OCI-LY3 (cell line): ENCODE results near the gene PNPLA2.

Source experiments
- EZH2phosphoT487 ChIP-seq: fragments of 200-600 bp; shearing (Covaris generic); IDR thresholded peaks from 2 replicates; pipeline ENCODE4 v1.6.1; 2018; ENCODE audit warnings: antibody characterized with exemption, mixed run types, low read depth
- TF ChIP-seq, protein P1 (sequence below): fragments of 200-600, 300-600 bp; sonication (generic); IDR thresholded peaks from 2 replicates; pipeline ENCODE4 v1.5.1; 2014; ENCODE audit warnings: antibody characterized with exemption, low read length, low read depth

- TF ChIP-seq, protein P1, sequence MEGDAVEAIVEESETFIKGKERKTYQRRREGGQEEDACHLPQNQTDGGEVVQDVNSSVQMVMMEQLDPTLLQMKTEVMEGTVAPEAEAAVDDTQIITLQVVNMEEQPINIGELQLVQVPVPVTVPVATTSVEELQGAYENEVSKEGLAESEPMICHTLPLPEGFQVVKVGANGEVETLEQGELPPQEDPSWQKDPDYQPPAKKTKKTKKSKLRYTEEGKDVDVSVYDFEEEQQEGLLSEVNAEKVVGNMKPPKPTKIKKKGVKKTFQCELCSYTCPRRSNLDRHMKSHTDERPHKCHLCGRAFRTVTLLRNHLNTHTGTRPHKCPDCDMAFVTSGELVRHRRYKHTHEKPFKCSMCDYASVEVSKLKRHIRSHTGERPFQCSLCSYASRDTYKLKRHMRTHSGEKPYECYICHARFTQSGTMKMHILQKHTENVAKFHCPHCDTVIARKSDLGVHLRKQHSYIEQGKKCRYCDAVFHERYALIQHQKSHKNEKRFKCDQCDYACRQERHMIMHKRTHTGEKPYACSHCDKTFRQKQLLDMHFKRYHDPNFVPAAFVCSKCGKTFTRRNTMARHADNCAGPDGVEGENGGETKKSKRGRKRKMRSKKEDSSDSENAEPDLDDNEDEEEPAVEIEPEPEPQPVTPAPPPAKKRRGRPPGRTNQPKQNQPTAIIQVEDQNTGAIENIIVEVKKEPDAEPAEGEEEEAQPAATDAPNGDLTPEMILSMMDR: no peak
- TF ChIP-seq EZH2phosphoT487: no peak
These were observed 47.0 kb downstream of the PNPLA2 start for GRCh38 chr11:865462-866430.
